BLaER1 (cell line): Measurements from ENCODE around the gene MYO3B.

Experiments used
- H3K27ac ChIP-seq: shearing (Covaris generic); formaldehyde crosslinking; 2 replicates; pipeline ENCODE4 v1.8.1; 2022
- H3K27me3 ChIP-seq: shearing (Covaris generic); formaldehyde crosslinking; 2 replicates; pipeline ENCODE4 v1.8.1; 2022
- H3K36me3 ChIP-seq: shearing (Covaris generic); formaldehyde crosslinking; 2 replicates; pipeline ENCODE4 v1.8.1; 2022
- H3K4me1 ChIP-seq: shearing (Covaris generic); formaldehyde crosslinking; 2 replicates; pipeline ENCODE4 v1.8.1; 2022
- H3K4me2 ChIP-seq: shearing (Covaris generic); formaldehyde crosslinking; 2 replicates; pipeline ENCODE4 v1.8.1; 2022
- H3K4me3 ChIP-seq: shearing (Covaris generic); formaldehyde crosslinking; 2 replicates; pipeline ENCODE4 v1.8.1; 2022
- H3K9ac ChIP-seq: shearing (Covaris generic); formaldehyde crosslinking; 2 replicates; pipeline ENCODE4 v1.8.1; 2022
- H3K9me3 ChIP-seq: shearing (Covaris generic); formaldehyde crosslinking; 2 replicates; pipeline ENCODE4 v1.8.1; 2022
- H4K20me1 ChIP-seq: shearing (Covaris generic); formaldehyde crosslinking; 2 replicates; pipeline ENCODE4 v1.8.1; 2022
- Cebpa-rat ChIP-seq: shearing (Covaris generic); IDR thresholded peaks from 2 replicates; pipeline ENCODE4 v1.8.1; 2022

The MYO3B gene

DNA sequence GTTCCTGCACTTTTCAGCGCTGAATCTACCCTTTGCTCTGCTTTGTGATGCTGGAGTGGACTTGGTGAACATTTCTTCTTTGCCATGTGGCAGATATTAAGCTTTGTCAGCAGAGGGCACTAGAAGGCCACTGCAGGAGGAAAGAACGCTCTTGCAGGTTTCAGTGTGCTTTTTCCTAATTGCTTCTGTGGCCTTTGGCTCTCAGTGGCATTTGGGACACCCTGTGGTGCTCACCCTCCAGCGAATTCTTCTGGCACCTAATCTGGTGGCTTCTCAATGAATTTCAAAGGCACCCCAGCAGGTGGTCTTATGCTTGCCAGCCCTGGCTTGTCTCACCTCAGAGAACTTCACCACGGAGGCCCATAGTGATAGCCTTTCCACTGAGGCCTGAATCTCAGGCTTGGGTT is 146.7 kb downstream of the MYO3B start:
- Histone ChIP-seq H3K27me3 (no peaks in the 10 kb centered on the region), H4K20me1 (no peaks in the 10 kb centered on the region), H3K4me3 (no peak overlapping the region), H3K4me1 (no peaks in the 10 kb centered on the region), H3K4me2 (no peak overlapping the region), H3K27ac (no peak overlapping the region), H3K9ac (no peak overlapping the region), H3K36me3 (no peaks in the 10 kb centered on the region), H3K9me3 (0 out of 2 replicates have a peak, but pooled peaks cover 3% of the 10 kb centered on the region)
- no peak for TF ChIP-seq Cebpa-rat

DNA sequence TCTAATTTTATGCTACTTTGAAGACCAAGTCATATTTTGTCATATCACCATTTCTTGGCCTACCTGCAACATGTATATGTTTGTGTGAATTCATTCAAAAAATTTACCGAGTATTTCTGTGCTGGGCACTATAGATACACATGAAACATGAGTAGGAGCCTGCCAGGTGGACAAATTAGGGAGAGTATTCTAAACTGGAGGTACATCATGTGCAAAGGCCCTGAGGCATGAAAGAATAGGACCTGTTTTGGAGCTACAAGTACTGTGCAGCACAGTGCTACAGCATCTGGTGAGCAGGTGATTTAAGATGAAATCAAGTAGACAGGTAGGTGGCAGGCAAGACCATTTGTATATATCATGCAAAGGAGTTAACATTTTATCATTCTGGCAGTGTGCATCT is 152.9 kb downstream of the MYO3B start:
- H3K27me3 ChIP-seq = no peaks in the 10 kb centered on the region
- no peak overlapping the region for H3K4me2 ChIP-seq
- no peaks in the 10 kb centered on the region for H3K4me1 ChIP-seq
- H3K9ac ChIP-seq = no peak overlapping the region
- no peaks in the 10 kb centered on the region for H3K9me3 ChIP-seq
- no peak for TF ChIP-seq Cebpa-rat
- H3K4me3 ChIP-seq = no peak overlapping the region
- H3K36me3 ChIP-seq = no peaks in the 10 kb centered on the region
- H4K20me1 ChIP-seq = no peaks in the 10 kb centered on the region
- no peak overlapping the region for H3K27ac ChIP-seq

DNA sequence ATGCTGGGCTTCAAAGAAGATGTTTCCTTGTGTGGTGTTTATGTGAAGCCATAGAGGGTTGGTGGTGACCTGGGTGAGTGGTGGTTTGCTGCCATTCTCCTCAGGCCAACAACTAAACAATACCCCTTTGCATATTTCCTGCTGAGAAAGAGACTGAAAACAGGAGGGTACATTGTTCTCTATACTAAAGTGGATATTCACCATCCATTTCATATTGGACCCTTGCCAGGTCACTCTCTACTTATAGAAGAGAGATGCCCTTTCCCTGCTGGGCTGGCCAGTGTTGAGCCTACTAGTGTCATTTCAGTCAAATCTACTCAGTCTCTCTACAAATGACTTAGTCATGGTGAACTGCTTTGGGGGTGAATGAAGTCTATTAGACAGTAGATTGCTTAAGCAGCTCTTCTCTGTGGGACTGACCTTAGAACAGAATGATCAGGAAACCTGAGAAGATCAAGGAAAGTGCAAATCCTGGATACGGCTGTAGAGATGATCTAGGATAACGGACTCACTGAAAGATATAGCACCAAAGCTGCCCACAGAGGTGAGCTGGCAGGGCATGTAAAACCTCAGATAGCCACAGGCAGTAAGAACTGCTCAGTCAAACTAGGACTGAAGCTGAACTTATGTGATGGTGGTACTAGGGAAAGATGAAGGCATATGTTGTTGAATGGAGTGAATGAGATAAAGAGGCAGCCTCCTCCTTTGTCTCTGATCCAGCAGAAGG is 154.9 kb downstream of the MYO3B start:
- no peaks in the 10 kb centered on the region for H3K9me3 ChIP-seq
- no peak overlapping the region for H3K9ac ChIP-seq
- H3K36me3 ChIP-seq = no peaks in the 10 kb centered on the region
- H3K27me3 ChIP-seq = no peaks in the 10 kb centered on the region
- no peak overlapping the region for H3K27ac ChIP-seq
- H4K20me1 ChIP-seq = no peaks in the 10 kb centered on the region
- no peak overlapping the region for H3K4me3 ChIP-seq
- TF ChIP-seq Cebpa-rat = no peak
- H3K4me2 ChIP-seq = no peak overlapping the region
- H3K4me1 ChIP-seq = peaks cover 7% of the 10 kb centered on the region; the same call in 1 of the 2 replicates

GRCh38 chr2:170335351-170335750 is 157.4 kb downstream of the MYO3B start:
- Histone ChIP-seq H3K36me3 (no peaks in the 10 kb centered on the region), H3K4me2 (no peak overlapping the region), H4K20me1 (no peaks in the 10 kb centered on the region)

GRCh38 chr2:170336408-170336807 is 158.5 kb downstream of the MYO3B start:
- Histone ChIP-seq H3K9ac (no peak overlapping the region), H3K27ac (no peak overlapping the region), H3K9me3 (no peaks in the 10 kb centered on the region), H3K4me3 (no peak overlapping the region), H3K4me1 (peaks cover 7% of the 10 kb centered on the region; the same call in 1 of the 2 replicates), H4K20me1 (no peaks in the 10 kb centered on the region), H3K27me3 (no peaks in the 10 kb centered on the region), H3K36me3 (no peaks in the 10 kb centered on the region), H3K4me2 (no peak overlapping the region; the same call in 1 of the 2 replicates)
- no peak for TF ChIP-seq Cebpa-rat

More at GRCh38 chr2:170335351-170335750, 157.4 kb downstream of the MYO3B start:
- Histone ChIP-seq H3K27me3 (no peaks in the 10 kb centered on the region), H3K9ac (no peak overlapping the region), H3K27ac (no peak overlapping the region), H3K4me1 (peaks cover 7% of the 10 kb centered on the region; the same call in 1 of the 2 replicates), H3K9me3 (no peaks in the 10 kb centered on the region), H3K4me3 (no peak overlapping the region)
- no peak for TF ChIP-seq Cebpa-rat

- Histone ChIP-seq H4K20me1 (no peaks in the 10 kb centered on the region), H3K36me3 (no peaks in the 10 kb centered on the region), H3K4me3 (no peak overlapping the region), H3K9me3 (no peaks in the 10 kb centered on the region), H3K27me3 (no peaks in the 10 kb centered on the region), H3K9ac (no peak overlapping the region), H3K4me1 (peaks cover 7% of the 10 kb centered on the region; the same call in 1 of the 2 replicates), H3K4me2 (no peak overlapping the region; the same call in 1 of the 2 replicates), H3K27ac (no peak overlapping the region)
- TF ChIP-seq Cebpa-rat = no peak
Observed at GRCh38 chr2:170336916-170337315, 159.0 kb downstream of the MYO3B start.

- Histone ChIP-seq H3K4me3 (no peak overlapping the region), H3K27me3 (no peaks in the 10 kb centered on the region), H3K36me3 (no peaks in the 10 kb centered on the region), H3K9ac (no peak overlapping the region), H3K4me2 (no peak overlapping the region), H3K9me3 (no peaks in the 10 kb centered on the region), H4K20me1 (no peaks in the 10 kb centered on the region), H3K4me1 (peaks cover 7% of the 10 kb centered on the region; the same call in 1 of the 2 replicates), H3K27ac (no peak overlapping the region)
- no peak for TF ChIP-seq Cebpa-rat
Observed at GRCh38 chr2:170339322-170339721, 161.4 kb downstream of the MYO3B start.

GRCh38 chr2:170339750-170340692 is 162.1 kb downstream of the MYO3B start:
- TF ChIP-seq Cebpa-rat = no peak
- H3K36me3 ChIP-seq = no peaks in the 10 kb centered on the region
- H3K27ac ChIP-seq = no peak overlapping the region
- H3K4me3 ChIP-seq = no peak overlapping the region
- H3K9ac ChIP-seq = no peak overlapping the region
- H3K4me2 ChIP-seq = no peak overlapping the region
- H3K27me3 ChIP-seq = no peaks in the 10 kb centered on the region
- H3K4me1 ChIP-seq = peaks cover 7% of the 10 kb centered on the region; the same call in 1 of the 2 replicates
- H3K9me3 ChIP-seq = no peaks in the 10 kb centered on the region
- no peaks in the 10 kb centered on the region for H4K20me1 ChIP-seq

DNA sequence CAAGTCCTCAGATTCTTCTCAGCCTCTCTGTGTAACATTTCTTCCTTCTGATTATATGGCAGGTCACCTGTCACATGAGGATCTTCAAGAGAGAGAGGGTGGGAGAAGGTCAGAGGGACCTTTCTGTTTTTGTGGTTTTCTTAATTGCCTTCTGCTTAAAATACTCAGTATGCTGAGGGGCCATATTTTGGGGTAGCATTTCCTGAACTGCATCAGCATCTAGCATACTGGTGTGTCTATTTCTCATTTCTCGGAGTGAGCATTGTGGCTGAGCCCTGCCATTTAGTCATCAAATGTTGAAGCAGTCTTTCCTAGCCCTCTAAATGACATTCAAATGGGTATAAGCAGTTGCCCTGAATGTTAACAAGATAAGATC is 162.7 kb downstream of the MYO3B start:
- Histone ChIP-seq H3K27me3 (no peaks in the 10 kb centered on the region), H3K9ac (no peak overlapping the region), H3K4me2 (no peak overlapping the region), H4K20me1 (no peaks in the 10 kb centered on the region), H3K4me3 (no peak overlapping the region), H3K27ac (no peak overlapping the region), H3K9me3 (no peaks in the 10 kb centered on the region), H3K36me3 (no peaks in the 10 kb centered on the region), H3K4me1 (peaks cover 7% of the 10 kb centered on the region; the same call in 1 of the 2 replicates)
- TF ChIP-seq Cebpa-rat = no peak
